IPS DF 19.7 (cell line): ENCODE measurements around the gene MEF2C.

Experiments used
- DNase-seq: peaks from one replicate; pipeline ENCODE4 v3.0.0-alpha.2; 2013; ENCODE audit warnings: low read depth, low spot score

MEF2C gene

GRCh38 chr5:88718736-88719135 is 164.2 kb downstream of the MEF2C start:
- DNase-seq = no peak

DNA sequence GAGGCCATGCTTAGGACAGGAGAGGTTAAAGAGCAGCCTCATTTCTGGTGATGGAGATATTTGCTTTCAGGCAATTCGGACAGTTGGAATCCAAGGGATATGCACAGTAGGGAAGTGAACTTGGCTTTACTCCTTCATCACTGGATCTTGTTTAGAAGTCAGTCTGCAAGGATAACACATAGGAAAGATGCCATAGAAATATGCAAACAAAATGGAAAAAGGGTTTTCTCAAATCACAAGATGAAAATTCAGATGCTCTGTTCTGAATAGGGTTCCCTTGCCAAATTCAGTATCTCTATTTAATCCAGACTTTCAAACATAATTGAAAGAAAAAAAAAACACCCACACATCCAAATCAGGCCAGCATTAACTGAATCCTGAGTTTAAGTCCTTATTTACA is 166.9 kb downstream of the MEF2C start:
- DNase-seq = no peak

DNA sequence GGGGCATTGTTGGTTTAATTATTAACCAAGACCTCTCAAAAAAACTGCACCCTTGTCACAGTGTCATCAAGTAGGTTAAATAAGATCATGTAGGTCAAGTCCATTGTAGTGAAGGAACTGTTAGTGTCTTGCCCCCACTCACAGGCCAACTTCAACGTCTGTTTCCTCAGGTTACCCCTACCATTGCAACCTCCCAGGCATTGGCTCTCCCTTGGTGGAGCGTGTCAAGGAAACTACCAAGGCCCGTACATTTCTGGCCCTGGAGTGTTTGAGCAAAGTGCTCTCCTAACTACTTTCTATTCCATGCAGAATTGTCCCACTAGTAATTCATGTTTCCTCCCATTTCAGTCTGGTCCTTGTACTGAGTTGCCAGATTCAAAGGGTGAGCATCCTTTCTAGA is 167.5 kb downstream of the MEF2C start:
- DNase-seq = no peak

GRCh38 chr5:88713818-88714217 is 169.2 kb downstream of the MEF2C start:
- DNase-seq = no peak

- no peak for DNase-seq
These were observed 174.1 kb downstream of the MEF2C start for GRCh38 chr5:88708682-88709398.

- DNase-seq = no peak
These were observed 175.0 kb downstream of the MEF2C start for GRCh38 chr5:88708021-88708420.

- no peak for DNase-seq
These were observed 175.6 kb downstream of the MEF2C start for GRCh38 chr5:88707216-88707965.

DNA sequence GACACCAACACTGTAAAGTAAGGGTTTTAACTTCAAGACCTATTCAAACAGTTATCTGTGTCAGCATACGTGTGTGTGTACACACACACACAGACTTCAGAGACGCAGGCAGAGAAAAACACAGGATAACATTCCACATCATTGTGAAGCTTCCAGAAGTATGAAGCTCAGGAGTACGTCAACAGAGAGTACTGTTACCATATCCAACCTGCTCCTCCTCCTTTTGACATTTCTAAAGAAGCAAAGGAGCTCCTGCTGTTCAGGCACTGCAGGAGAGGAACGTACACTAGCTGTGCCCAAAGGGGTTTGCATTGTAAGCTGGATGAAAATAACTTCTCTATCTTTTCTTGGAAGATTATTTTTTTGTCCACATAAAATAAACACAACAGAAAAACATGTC is 180.7 kb downstream of the MEF2C start:
- DNase-seq = no peak

DNA sequence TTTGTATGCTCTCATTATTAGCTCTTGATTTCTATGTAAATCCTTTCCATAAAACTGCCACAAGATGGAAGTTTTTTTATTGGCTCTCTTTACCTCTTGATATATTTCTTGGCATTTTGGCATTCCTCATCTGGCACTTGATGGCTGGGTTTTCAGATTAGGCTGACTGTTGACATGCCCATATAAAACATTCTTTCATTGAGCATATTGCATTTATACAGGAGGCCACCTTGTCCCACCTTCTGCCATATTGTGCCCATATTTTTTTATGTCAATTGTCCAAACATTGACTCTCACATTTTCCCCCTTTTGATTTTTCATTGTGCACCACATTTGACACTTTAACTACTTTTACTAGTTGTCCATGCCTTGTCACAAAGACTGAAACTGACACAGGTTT is 182.9 kb downstream of the MEF2C start:
- no peak for DNase-seq

GRCh38 chr5:88698290-88698689 is 184.7 kb downstream of the MEF2C start:
- no peak for DNase-seq

DNA sequence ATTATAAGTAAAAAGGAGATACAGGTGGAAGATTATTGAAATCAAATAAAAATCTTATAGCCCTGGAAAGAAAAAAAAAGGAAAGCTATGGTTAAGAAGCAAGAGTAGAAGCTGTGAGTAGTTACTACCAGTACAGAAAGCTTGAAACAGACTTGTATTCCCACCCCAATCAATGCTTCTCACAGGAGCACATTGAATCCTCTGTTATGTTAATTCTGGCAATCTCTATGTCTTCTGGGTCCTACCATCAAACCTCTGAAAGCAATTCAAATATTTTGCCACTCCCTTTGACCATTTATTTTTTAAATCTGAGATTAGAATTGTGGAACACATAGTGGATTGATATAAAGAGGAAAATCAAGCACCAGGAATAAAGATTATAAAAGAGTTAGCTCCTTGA is 186.5 kb downstream of the MEF2C start:
- DNase-seq = no peak

GRCh38 chr5:88695931-88696330 is 187.1 kb downstream of the MEF2C start:
- DNase-seq = no peak

DNA sequence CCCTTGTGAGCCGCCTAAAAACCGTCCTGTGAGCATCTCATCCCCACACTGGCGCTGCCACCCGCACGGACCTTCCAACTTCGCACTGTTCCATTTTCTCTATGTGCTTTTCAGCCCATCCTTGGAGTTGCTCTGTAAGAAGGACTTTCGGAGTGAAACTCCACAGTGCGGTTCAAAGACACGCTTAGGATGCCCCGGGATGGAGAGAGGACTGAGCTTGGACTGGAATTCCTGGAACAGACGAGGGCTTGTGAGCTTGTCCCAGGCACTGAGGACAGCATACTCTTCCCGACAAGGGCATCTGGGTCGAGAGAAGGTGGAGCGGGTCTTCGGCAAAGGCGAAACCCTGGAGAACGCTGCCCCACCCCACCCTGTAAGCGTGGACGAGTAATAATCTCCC is 187.8 kb downstream of the MEF2C start:
- no peak for DNase-seq

DNA sequence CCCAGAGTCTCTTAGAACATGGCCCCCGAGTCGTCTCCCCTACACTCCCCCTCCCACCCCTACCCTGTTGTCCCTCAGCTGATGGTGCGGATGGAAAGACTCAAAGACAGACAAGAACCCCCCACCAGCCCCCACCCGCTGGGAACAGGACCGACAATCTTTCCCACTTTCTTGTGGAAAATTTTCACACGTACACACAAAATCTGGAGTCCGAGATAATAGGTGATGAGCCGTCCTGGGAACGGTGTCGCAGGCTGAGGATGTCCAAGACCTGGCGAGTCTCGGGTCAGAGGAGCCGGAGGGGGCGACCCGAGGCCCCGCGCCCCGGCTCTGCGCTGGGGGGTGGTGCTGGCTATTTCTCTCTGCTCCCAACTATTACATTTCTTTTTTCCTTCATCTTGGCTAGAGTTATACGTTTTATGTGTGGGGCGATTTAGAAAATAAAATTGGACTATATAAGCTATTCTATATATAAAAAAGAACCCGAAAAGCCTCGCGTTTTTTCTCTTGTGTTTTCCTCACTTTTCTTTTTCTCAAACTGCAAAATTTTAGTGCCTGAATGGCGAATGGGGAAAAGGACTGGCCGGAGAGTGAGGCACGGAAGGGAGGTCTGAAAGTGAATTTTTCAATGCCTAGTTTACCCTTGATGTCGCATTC is 188.8 kb downstream of the MEF2C start:
- DNase-seq = no peak

- no peak for DNase-seq
These were observed 189.7 kb downstream of the MEF2C start for GRCh38 chr5:88693071-88693932.

- no peak for DNase-seq
These were observed 190.8 kb downstream of the MEF2C start for GRCh38 chr5:88691945-88692868.

DNA sequence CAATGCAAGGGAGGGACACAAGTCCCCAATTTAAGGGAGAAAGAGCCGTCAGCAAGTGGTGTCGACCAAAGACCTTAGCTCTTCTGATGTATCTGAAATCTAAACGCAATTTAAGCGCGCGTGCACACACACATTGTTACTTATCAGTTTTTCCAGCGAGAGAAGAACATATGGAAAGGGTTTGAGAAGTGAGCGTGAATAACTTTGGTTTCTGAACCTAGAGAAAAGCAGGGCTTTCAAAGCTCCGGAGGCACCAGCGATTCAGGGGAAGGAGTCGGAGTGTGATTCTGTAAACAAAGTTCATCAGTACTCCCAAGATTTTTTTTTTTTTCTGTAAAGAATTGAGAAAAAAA is 191.8 kb downstream of the MEF2C start:
- no peak for DNase-seq

DNA sequence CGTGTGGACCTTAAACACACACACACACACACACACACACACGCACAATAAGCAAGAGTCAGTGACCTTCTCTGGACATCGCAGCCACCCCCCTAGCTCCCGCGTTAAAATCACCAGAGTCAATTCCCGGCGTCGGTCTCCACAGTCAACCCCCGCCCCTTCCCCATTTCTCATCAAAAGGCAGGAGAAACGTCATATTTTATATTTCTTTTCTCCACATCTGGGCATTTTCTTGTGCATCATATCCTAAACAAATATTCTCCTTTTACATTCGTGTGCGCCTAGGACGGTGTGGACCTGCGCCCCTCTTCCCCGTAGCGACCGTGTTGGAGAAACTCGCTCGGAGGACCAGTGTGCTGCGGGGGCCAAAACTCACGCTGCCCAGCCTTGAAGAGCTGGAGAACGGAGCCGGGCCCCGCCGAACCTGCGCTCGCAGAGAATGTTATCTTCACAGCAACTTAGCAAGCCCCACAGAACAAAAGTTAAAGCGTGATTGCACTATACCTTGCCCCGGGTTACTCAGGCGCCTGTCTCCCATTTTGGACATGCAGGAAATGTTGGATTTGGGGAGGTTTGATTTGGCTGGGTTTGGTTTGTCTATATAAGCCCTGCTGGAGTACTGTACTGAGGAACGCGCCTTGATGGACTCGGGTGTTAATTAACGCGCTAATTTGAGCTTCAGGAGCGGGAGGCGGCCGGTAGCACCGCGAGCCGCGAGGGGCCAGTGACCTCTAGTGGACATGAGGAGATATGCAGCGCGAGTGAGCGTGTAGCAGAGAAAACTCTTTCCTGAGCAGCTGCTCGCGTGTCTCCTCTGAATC is 192.4 kb downstream of the MEF2C start:
- DNase-seq = no peak

DNA sequence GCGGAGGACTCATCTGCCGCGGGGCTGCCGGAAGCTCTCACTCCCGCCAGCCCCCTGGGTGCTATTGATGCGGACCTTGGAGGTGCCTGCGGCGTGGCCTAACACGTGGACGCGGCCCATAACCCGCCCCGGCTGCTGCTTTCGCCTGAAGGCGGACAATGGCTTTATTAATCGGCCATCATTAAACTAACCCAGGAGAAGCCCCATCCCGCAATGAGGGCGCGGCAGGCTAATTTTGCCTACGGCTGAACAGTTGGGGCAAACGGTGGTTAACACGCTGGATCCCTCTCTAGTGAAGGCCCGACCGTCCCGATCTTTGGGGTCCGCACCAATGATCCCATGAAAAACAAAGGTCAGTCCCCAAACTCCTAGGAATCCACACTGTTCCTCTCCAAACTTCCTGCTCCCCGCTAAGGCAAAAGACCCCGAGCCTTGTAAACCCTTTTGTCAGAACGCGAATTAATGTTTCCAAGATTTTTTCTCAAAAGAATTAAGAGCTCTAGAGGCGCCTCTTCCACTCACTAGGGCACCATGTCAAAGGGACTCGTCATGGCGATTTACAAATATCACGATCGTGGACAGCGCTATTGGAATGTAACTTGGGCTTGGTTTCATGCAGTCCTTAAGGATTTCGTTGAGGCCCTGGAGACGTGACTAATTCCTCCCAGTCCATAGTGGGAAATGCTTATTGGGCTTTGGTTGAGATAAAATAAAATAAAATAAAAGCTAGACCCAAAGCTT is 193.1 kb downstream of the MEF2C start:
- no peak for DNase-seq
